Gastroesophageal sphincter (tissue), 4 donors: ENCODE data around the gene PREX1. TPM values are rescaled to one million over a fixed set of nuclear protein-coding genes. Genes with fewer than 3 reads are reported as not detected.
A peak's percentile ranks its signal among the peaks of the same experiment; 100 is the strongest.

Experiments
- ATAC-seq: fragments of 150-250 bp; one replicate; pipeline ENCODE4 v1.9.1; 2016; ENCODE audit warnings: mild to moderate bottlenecking, moderate library complexity
- H3K27ac ChIP-seq, 4 donors: fragments of 200-600 bp; sonication (generic) in 3 of 4; 1 replicate in 3 of 4; 2 replicates in 1 of 4; pipeline ENCODE4 v1.5.1; 2016 to 2019
- H3K27me3 ChIP-seq: fragments of 200-600 bp; sonication (generic); one replicate; pipeline ENCODE4 v1.5.1; 2019
- H3K36me3 ChIP-seq, 2 donors: fragments of 200-600 bp; sonication (generic); one replicate each; pipeline ENCODE4 v1.5.1; 2019; ENCODE audit warnings: control low read depth in 1 of 2
- H3K4me1 ChIP-seq, 3 donors: fragments of 200-600 bp; sonication (generic); 1 replicate in 2 of 3; 2 replicates in 1 of 3; pipeline ENCODE4 v1.5.1; 2016 to 2019; ENCODE audit warnings: control low read depth in 2 of 3
- H3K4me3 ChIP-seq, 2 donors: fragments of 200-600 bp; sonication (generic); one replicate each; pipeline ENCODE4 v1.5.1; 2019; ENCODE audit warnings: mild to moderate bottlenecking in 1 of 2, moderate library complexity in 1 of 2
- H3K9me3 ChIP-seq, 3 donors: fragments of 200-600 bp; sonication (generic); one replicate each; pipeline ENCODE4 v1.5.1; 2017 to 2019; ENCODE audit warnings: control low read depth in 2 of 3
- CTCF ChIP-seq, 4 experiments: fragments of 200-600 bp in 2 of 4; fragments of 450-650 bp in 2 of 4; sonication (generic) in 1 of 4; IDR thresholded peaks; one replicate each; pipeline ENCODE4 v1.5.1; 2017 to 2019; ENCODE audit warnings: antibody characterized with exemption in 4 of 4, mild to moderate bottlenecking in 2 of 4, moderate library complexity in 2 of 4
- EP300 ChIP-seq: sonication (generic); formaldehyde crosslinking; IDR thresholded peaks from one replicate; pipeline ENCODE4 v1.6.1; 2017; ENCODE audit warnings: antibody characterized with exemption, mild to moderate bottlenecking
- POLR2A ChIP-seq, 2 donors: fragments of 450-650 bp; IDR thresholded peaks; one replicate each; pipeline ENCODE4 v1.6.1; 2017; ENCODE audit warnings: antibody characterized with exemption in 2 of 2, mild to moderate bottlenecking in 2 of 2, moderate library complexity in 1 of 2
- POLR2AphosphoS5 ChIP-seq: sonication (generic); formaldehyde crosslinking; IDR thresholded peaks from one replicate; pipeline ENCODE4 v1.6.1; 2017; ENCODE audit warnings: antibody characterized with exemption
- WGBS, 2 donors: methylation state at CpG; one replicate each; pipeline ENCODE4 v1.1.5; 2018; ENCODE audit warnings: low coverage in 1 of 2; 5-methylcytosine and 5-hydroxymethylcytosine counted together
- total RNA-seq, 4 donors: library from RNA; depleted of rRNA; stranded (reverse); fragments of >200 nt; gene quantifications; one replicate each; pipeline ENCODE4 v1.1.0, GENCODE V29; 2016

Gene PREX1
- total RNA-seq, 4 donors from 2014 or later: 16.3 to 35.7 (median 20.0) TPM

- no peak for TF ChIP-seq POLR2AphosphoS5
- no peak for TF ChIP-seq POLR2A (IDR thresholded peaks at IDR 0.05)
- no peak for TF ChIP-seq EP300
- no peak for TF ChIP-seq CTCF (IDR thresholded peaks at IDR 0.05)
- Histone ChIP-seq H3K27me3 (peaks cover 2% of the 10 kb centered on the region), H3K9me3 (peaks cover 0 to 9% (median 0%) of the 10 kb centered on the region in 3 donors), H3K36me3 (no peaks in the 10 kb centered on the region), H3K27ac (no peak overlapping the region), H3K4me3 (no peak overlapping the region), H3K4me1 (peaks cover 0 to 17% (median 0%) of the 10 kb centered on the region in 3 donors)
- 100% methylated on average over 2 of the region's 8 CpGs; no CpG with 5 or more reads in 1 of the 2 donors for WGBS, 2 donors
- no peak for ATAC-seq
These were observed 73.5 kb downstream of the PREX1 start for GRCh38 chr20:48754292-48754691.

DNA sequence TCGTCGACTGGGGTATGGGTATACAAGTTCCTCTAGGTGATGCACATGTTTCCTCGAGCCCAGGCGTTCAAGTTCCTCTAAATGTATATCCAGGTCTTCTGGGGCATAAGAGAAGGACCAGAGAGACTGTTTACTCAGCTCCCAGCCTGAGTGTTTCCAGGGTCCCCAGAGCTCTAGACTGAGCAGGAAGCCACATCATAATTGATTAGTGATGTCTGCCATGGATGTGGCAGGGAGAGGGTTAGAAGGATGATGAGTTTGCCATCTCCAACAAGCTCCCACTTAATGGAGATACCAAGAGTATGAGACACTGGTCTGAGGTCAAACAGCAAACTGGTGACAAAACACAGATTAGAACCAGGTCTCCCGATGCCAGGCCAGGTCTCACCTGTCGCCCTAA lies 74.8 kb downstream of the PREX1 start:
- TF ChIP-seq EP300: no peak
- no peak for TF ChIP-seq POLR2AphosphoS5
- no peak for TF ChIP-seq CTCF (IDR thresholded peaks at IDR 0.05)
- no peak for TF ChIP-seq POLR2A (IDR thresholded peaks at IDR 0.05)
- H3K27ac ChIP-seq: no peak overlapping the region
- no peak overlapping the region for H3K4me3 ChIP-seq
- no peak for ATAC-seq
- 95% methylated on average over 5 of the region's 6 CpGs; no CpG with 5 or more reads in 1 of the 2 donors for WGBS, 2 donors
- peaks cover 5% of the 10 kb centered on the region for H3K27me3 ChIP-seq
- H3K9me3 ChIP-seq: peaks cover 0 to 9% (median 0%) of the 10 kb centered on the region in 3 donors
- H3K4me1 ChIP-seq: peaks cover 0 to 18% (median 0%) of the 10 kb centered on the region in 3 donors
- H3K36me3 ChIP-seq: no peaks in the 10 kb centered on the region

GRCh38 chr20:48751871-48752270 lies 75.9 kb downstream of the PREX1 start:
- Histone ChIP-seq H3K9me3 (peaks cover 0 to 9% (median 0%) of the 10 kb centered on the region in 3 donors), H3K36me3 (no peaks in the 10 kb centered on the region), H3K4me3 (no peak overlapping the region), H3K27ac (peak overlapping the region in 2 of 4 donors; percentile 14 to 49), H3K27me3 (peaks cover 5% of the 10 kb centered on the region), H3K4me1 (peaks cover 0 to 22% (median 0%) of the 10 kb centered on the region in 3 donors)
- WGBS, 2 donors: 64 to 67% methylated on average over 3 to 4 of the region's 4 CpGs
- TF ChIP-seq POLR2A (IDR thresholded peaks at IDR 0.05): no peak
- TF ChIP-seq EP300: no peak
- no peak for TF ChIP-seq POLR2AphosphoS5
- no peak for ATAC-seq

- Histone ChIP-seq H3K4me3 (no peak overlapping the region), H3K27me3 (peaks cover 5% of the 10 kb centered on the region), H3K27ac (peak overlapping the region in 2 of 4 donors; percentile 14 to 49), H3K9me3 (peaks cover 0 to 9% (median 0%) of the 10 kb centered on the region in 3 donors), H3K36me3 (no peaks in the 10 kb centered on the region), H3K4me1 (peaks cover 0 to 22% (median 0%) of the 10 kb centered on the region in 3 donors)
- WGBS, 2 donors: 33 to 86% methylated on average over 1 to 7 of the region's 18 CpGs
- ATAC-seq: peak; percentile 62
- TF ChIP-seq EP300 (no peak), CTCF (IDR thresholded peaks at IDR 0.05) (no peak), POLR2AphosphoS5 (no peak), POLR2A (IDR thresholded peaks at IDR 0.05) (no peak)
These were observed 76.7 kb downstream of the PREX1 start for GRCh38 chr20:48750941-48751635.

GRCh38 chr20:48750376-48750775 lies 77.4 kb downstream of the PREX1 start:
- TF ChIP-seq POLR2AphosphoS5 (no peak), CTCF (IDR thresholded peaks at IDR 0.05) (no peak), EP300 (no peak), POLR2A (IDR thresholded peaks at IDR 0.05) (no peak)
- peak overlapping the region in 1 of 4 donors; percentile 14 for H3K27ac ChIP-seq
- 93 to 100% methylated on average over 1 to 2 of the region's 3 CpGs for WGBS, 2 donors
- H3K4me1 ChIP-seq: peaks cover 0 to 22% (median 0%) of the 10 kb centered on the region in 3 donors
- H3K27me3 ChIP-seq: peaks cover 5% of the 10 kb centered on the region
- peaks cover 0 to 7% (median 0%) of the 10 kb centered on the region in 3 donors for H3K9me3 ChIP-seq
- no peak for ATAC-seq
- H3K4me3 ChIP-seq: no peak overlapping the region
- no peaks in the 10 kb centered on the region for H3K36me3 ChIP-seq
